GM19452 (cell line): ENCODE data around the gene MAOA.
"Not testable (repeated sequence)": the region's sequence is repeated elsewhere in the genome, so short reads cannot be mapped to it uniquely, and the experiment has no call there.

Experiments
- ATAC-seq: cut with Tn5 transposase; IDR thresholded peaks from one replicate; pipeline ENCODE4 v1.9.1; 2021; ENCODE audit not compliant: unreplicated experiment

Gene MAOA

DNA sequence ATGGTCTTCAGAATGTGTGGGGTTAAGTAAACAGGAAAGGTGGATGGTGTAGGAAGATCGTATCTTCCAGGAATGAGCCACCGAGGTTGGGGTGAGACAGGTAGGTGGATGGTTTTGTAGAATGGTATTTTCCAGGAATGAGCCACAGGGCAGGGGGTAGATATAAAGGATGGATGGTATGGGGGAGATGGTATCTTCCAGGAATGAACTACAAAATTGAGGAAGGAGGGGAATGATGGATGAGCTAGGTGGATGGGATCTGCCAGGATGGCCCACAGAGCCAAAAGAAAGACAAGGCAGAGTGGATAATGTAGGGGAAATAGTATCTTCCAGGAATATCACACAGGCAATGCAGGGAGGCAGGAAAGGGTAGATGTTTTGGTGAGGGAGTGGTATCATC is 60.0 kb downstream of the MAOA start:
- no peak for ATAC-seq

DNA sequence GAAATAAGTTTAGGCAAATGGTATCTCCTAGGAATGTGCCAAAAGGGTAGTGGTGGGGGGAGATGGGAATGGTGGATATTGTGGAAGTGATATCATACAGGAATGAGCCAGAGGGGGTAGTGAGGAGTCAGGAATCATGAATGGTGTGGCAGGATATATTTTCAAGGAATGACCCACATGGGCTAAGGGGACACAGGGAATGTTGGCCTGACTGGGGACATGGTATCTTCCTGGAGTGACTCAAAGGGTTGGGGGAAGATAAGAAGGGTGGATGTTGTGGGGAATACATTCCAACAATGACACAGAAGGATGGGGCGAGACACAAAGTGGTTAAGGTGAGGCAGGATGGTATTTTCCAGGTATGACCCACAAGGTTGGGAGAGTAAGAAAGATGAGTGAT is 60.6 kb downstream of the MAOA start:
- no peak for ATAC-seq

DNA sequence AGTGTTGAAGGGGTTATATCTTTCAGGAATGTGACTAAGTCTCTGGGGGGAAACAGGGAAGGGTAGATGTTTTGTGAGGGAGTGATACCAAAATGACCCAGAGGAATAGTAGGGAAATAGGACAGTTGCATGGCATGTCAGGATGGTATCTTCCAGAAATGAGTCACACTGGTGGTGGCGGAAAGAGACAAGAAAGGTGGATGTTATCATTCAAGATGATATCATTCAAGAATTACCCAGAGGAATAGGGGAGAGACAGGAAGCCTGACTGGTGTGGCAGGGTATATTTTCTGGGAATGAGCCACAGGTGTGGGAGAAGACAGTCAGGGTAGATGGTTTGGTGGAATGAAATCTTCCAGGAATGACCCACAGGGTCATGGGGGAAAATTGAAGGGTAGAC is 61.1 kb downstream of the MAOA start:
- no peak for ATAC-seq

- no peak for ATAC-seq
These were observed 62.0 kb downstream of the MAOA start for GRCh38 chrX:43718081-43718480.

DNA sequence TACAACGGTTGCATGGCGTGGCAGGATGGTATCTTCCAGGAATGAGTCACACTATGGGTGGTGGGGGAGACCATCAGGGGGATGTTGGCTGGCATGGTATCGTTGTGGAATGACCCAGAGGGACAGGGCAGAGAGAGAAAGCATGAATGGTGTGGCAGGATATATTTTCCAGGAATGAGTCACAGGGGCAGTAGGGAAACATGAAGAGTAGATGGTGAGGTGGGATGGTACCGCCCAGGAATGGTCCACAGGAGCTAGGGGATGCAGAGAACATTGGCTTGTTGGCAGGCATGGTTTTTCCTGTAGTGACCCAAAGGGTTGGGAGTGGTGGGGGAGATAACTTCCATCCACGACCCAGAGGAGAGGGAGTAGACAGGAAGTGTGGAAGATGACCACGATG is 62.4 kb downstream of the MAOA start:
- ATAC-seq: no peak

GRCh38 chrX:43718956-43719355 is 62.9 kb downstream of the MAOA start:
- ATAC-seq: no peak

DNA sequence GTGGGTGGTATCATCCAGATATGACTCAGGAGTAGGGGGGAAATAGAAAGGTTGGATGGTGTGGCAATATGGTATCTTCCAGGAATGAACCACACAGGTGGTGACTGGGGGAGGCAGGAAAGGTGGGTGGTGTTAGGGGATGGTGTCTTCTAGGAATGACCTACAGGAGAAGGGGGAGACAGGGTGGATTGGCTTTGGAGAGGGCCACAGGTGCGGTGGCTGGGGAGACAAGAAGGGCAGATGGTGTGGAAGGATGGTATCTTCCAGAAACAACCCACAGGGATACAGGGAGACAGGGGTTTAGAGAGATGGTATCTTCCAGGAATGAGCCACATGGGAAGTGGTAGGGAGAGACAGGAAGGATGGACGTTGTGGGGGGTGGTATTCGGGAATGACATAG is 64.0 kb downstream of the MAOA start:
- ATAC-seq: no peak

DNA sequence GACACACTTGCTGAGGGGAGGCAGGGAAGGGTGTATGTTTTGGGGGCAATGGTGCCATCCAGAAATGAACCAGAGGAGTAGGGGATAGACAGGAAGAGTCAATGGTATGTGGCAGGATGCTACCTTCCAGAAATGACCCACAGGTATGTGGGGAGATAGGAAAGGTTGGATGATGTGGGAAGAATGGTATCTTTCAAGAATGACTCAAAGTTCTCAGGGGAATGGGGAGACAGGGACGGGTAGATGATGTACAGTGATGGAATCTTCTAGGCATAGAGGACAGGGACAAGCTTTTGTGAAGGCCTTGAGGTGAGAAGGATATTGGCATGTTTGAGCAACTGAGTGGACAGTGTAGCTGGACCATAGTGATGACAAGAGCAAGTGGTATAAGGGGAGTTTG is 64.9 kb downstream of the MAOA start:
- no peak for ATAC-seq

GRCh38 chrX:43725227-43725626 is 69.1 kb downstream of the MAOA start:
- ATAC-seq: not testable (repeated sequence)

DNA sequence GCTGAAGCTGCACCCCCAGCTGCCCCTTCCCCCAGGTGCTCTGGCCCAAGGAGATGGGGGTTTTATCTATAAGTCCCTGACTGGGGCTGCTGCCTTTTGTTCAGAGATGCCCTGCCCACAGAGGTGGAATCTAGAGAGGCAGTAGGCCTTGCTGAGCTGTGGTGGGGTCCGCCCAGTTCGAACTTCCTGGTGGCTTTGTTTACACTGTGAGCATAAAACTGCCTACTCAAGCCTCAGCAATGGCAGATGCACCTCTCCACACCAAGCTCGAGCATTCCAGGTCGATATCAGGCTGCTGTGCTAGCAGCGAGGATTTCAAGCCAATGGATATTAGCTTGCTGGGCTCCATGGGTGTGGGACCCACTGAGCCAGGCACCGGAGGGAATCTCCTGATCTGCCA is 71.2 kb downstream of the MAOA start:
- not testable (repeated sequence) for ATAC-seq

DNA sequence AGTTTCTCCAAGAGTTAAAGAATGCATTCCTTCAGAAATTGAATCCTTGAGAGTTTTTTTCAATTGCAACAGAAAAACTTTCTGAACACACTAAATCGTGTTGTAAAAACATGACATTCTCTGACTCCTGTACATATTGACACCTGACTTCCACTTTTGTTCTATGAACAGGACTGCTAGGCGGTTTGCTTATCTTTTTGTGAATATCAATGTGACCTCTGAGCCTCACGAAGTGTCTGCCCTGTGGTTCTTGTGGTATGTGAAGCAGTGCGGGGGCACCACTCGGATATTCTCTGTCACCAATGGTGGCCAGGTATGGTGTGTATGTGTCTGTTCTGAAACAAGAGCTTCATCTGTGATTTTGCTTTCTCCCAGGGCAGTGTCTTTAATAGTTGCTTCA is 71.9 kb downstream of the MAOA start:
- ATAC-seq: no peak

GRCh38 chrX:43728966-43729365 is 72.9 kb downstream of the MAOA start:
- ATAC-seq: no peak

- ATAC-seq: no peak
These were observed 75.0 kb downstream of the MAOA start for GRCh38 chrX:43731086-43731485.

DNA sequence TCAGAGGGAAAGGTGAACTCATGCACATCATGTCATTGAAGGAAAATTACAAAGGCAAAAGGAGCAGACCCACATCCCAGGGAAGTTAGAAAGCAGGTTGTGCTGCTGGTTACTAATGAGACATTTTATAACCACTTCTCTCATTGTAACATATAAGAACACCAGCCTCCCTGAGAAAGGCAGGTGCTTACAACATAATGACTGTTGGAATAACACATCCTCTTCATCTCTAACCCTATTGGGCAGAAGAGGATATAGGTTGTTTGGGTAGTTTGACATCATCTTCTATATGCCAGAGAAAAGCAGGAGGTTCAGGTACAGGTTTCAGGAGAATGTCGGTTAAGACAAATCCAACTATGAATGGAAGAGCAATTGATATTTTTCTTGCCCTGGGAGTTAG is 77.6 kb downstream of the MAOA start:
- no peak for ATAC-seq

DNA sequence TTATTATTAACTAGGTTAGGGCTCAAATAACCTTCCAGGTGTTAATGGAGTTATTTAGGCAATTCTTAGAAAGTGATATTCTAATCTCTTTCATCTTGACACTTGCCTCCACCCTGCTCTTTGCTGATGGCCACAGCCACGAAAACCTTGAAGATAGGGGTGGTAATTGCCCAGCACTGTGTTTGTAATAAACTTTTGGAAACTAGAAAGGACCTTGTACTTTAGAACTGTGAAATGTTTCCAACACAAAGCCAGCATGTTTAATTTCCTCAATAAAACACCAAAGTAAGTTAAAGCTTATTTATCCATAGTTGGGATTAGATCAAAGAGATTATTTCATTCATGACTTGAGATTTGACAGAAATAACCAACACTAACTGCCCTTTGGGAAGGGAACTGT is 78.3 kb downstream of the MAOA start:
- ATAC-seq: no peak

DNA sequence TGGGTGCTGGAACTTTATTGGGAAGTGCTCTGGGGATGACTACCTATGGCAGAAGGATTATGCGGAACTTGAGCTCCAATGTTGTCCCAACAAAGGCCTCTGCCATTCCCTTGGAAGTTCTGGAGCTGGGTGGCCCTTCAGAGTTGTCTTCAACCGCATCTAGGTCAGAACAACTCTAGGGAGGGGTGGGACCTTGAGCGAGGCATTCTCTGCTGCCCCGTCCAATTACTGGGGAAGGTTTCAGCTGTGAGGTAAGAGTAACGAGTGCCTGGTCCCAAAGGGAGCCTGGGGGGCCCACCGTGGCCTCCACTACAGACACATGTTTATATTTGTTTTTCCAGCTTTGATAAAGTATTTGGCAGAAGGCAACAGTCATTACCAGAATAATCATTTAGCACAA is 79.4 kb downstream of the MAOA start:
- no peak for ATAC-seq

GRCh38 chrX:43735957-43736356 is 79.9 kb downstream of the MAOA start:
- no peak for ATAC-seq

DNA sequence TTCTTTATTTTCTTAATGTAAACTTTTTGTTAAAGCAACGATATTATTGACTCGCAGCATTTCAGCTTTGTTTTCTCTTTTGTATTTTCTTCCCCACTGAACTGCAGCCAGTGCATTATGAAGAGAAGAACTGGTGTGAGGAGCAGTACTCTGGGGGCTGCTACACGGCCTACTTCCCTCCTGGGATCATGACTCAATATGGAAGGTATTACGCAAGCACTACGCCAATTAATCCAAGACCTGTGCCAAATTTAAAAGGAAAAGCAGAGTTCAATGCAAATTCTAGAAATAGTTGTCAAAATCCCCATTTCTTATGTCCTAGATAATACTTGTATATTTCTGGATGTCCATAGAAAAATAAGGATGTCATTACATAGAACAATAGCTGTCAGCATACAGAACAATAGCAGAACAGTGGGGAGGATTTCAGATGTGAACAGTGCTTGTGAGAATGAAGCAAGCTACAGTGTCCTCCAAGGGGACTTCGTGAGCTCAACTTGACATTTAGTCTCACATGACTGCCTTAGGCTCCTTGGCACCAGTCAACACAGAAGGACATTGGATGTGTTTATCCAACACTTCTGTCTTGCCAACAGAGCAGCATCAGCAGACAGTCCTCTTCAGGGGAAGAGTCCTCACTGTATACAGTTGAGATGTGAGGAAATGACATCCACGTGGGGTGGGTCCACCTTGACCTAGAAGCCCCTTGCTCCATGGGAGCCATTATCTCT is 85.9 kb downstream of the MAOA start:
- ATAC-seq: no peak

DNA sequence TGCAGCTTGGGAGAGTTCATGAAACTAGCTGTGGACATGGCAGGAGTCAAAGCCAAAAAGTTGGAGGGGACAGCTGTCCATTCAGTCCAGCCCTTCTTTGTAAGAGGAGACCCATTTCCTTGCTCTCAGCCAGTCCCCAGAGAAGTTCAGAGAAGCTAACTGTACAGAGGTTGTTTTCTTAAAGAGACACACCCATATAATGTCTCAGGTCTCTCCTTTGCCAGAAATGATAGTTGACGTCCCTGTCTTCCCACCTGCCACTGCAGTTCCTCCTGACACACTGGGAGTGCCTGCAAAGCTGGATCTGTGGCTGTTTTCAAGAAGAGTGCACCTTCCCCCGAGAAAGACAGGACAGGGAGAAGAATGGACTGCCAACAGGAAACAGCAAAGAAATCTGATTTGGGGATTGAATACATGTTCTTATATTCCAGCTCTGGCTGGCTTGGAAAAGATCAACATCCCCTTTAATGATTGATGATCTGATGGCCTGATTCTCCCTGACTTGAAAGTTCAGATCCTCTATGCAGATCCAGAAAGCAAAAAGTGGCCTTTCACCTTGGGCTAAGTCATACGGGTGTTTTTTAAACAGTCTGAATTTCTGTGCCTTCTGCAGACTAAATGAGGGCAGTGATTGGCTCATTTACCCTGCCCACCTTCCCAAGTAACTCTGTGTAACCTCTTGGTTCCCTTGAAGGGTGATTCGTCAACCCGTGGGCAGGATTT is 87.2 kb downstream of the MAOA start:
- no peak for ATAC-seq

DNA sequence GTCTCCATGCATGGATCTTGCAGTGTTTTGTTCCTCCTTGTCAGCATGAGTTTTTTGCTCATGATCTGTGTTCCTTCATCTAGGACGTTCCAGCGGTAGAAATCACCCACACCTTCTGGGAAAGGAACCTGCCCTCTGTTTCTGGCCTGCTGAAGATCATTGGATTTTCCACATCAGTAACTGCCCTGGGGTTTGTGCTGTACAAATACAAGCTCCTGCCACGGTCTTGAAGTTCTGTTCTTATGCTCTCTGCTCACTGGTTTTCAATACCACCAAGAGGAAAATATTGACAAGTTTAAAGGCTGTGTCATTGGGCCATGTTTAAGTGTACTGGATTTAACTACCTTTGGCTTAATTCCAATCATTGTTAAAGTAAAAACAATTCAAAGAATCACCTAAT is 88.2 kb downstream of the MAOA start:
- no peak for ATAC-seq

- ATAC-seq: no peak
These were observed 90.0 kb downstream of the MAOA start for GRCh38 chrX:43745938-43746721.

DNA sequence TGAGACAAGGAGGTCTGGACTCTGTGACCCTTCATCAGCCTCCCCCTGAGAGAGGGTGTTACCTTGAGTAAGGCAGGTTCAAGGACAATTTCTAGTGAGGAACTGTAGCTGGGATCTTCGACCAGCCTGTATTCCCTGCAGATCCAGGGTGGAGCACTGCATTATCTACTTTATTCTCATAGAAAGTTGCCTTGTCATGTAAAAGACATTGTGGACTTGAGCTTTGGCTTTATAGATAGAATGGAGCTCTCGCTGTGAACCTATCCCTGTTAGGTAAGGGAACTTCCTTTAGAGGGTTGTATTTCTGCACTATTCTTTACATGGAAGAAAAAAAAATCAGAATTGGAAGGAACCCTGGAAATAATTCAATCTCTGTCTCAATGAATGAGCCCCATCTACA is 91.4 kb downstream of the MAOA start:
- ATAC-seq: no peak
